ENCODE measurements around the gene MBTPS1.
"Not testable (repeated sequence)": the region's sequence is repeated elsewhere in the genome, so short reads cannot be mapped to it uniquely, and the experiment has no call there.

Gene MBTPS1

DNA sequence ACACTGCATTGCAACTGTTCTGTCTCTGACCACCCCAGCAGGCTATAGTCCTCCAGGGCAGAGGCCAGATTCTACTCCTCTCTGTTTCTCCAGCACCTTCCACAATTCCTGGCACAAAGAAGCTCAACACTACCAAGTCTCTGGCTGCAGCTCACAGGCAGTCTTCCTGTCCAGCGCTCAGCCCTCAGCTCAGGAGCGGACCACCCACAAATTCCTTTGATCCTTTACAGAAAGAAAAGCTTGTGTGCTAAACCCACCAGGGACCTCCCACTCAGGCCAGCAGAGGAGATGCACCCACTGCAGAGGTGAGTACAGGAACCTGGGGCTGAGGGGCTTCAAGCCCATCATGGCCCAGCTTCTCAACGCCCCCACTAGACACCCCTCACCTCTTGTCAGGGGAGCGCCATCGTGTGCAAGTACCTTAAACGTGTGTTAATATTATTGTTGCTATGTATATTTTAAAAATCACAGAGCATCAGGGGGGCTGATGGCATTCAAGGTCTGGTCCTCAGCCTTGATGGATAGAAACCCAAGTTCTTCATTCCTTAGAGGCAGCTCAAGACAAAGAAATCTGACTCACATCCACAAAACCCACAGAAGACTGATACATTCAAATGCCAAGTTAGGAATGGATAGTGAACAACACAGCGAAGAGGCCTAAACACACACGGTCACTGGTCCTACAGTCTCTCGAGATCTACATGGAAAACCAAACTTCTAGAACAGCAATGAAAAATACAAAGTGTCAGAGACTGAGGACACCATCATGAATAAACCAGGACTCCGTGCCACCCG lies 19.8 kb upstream of the MBTPS1 start:
- no peak for DNase-seq

DNA sequence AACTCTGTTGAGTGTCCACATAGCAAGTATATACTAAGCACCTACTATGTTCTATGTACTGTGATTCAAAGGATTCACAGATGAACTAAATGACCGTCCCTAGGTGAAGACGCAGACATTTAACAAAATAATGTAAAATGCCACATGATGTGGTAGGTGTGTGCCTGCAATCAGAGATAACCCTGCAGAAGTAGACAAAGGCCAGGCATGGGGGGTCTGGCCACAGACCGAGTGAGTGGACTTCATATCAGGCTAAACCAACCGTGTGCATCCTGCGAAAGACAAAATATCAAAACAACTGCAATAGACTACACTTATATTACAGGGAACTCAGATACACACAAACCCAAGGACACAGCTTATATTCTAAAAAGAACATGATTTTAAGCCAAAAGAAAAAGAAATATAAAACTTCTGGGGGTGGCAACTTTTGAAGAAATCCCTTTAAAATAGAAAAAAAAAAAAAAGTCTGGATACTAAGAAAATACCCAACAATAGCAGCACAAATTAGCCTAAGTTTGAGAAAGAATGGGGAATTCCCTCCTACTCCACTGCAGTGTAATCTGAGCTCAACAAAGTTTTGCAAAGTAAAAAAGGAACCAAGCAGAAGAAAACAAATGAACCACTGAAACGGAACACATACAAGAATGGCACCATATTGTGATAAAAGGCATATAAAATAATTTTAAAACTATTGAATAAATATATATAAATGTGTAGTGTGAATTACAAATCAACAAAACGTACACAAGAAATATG lies 16.0 kb upstream of the MBTPS1 start:
- DNase-seq, result no peak

DNA sequence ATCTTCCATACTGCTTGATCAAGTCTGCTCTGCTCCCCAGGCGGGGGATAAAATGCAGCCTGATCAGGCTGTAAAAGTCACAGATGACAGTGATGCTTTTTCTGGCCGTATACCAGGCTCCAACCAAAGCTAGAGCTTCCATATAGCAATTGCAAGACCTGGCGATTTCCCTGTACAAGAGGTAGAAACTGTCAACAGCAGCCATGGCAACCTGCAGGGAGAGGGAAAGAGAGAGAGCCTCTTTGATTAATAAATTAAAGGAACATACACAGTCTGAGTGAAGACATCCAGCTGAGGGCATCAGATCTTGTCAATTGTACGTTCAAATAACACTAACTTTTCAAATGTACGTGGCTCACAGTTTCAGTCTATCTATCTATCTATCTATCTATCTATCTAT lies 14.4 kb upstream of the MBTPS1 start:
- DNase-seq, result no peak

DNA sequence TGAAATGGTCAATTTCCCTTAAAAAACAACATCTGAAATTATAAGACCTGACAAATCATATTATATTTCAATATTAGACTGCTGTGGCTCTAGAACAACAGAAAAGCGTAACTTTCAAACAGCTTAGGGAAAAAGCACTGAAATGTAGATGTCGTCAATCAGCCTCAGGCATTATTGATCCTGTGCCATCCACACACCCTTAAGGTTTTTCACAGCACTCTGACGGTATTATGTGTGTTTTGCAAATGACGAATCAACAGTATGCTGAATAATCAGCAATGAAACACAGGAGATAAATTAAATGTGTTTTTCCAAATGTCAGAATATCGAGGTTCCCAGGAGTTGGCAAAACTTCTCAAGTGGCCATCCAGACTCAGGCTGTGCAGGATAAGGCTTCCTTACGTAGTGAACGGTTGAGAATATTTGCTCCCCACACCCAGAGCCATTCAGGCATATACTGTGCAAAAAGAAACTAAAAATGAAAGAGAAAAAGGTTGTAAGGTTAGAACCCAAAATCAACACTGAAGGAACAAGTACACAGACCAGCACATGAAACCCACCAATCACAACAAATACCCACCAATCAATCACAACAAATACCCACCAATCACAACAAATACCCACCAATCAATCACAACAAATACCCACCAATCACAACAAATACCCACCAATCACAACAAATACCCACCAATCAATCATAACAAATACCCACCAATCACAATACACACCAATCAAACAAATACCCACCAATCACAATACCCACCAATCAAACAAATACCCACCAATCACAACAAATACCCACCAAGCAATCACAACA lies 7.7 kb upstream of the MBTPS1 start:
- DNase-seq, result no peak

DNA sequence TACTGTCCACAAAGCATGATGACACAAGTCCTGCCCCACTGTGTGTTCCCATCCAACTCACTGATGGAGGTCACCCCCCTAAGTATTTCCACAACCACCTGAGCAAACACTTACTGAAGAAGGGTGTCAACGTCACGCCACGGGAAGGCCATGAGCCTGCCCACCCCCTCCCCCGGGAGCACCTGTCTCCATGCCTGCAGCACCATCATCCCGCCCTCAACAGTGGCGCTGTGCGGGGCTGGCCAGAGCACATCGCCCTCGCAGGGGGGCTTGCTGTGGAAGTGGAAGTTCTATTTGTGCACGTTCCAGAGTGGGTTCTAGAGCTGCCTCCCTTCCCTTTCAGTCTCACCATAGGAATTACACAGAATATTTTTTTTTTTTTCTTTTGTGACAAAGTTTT lies 4.3 kb upstream of the MBTPS1 start:
- no peak for DNase-seq

DNA sequence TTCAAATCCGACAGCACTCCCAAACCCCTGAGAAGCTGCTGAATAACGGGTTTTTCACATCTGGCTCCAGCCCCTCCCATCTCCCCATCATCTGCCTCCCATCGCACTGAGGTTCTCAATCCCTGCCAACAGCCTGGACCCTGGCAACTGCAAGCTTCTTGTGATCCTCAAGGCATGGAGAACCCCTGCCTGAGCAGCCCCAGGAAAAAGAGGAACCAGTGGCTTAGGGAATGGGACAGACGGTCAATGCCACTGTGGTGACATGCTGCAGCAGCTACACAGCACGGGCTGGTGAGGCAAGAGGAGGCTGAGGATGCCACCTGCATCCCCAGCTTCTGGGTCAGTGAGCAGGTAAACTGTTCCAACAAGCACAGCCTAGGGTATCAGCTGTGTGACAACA lies 3.3 kb upstream of the MBTPS1 start:
- no peak for DNase-seq

DNA sequence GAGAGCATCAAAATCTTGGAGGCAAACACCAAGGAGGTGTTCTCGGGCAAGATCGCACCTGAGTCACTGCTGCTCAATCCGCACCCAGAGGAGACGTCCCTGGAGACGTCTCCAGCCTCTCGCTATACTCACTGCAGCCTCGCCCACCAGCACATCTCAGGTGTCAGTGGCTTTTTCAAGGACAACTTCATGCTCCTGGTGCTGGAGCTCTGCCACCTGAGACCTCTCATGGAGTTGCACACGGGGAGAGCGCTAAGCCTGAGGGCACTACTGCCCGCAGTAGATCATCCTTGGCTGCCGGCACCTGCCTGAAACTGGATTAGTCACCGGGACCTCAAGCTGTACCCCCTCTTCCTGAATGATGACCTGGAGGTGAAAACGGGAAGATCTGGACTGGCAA lies 2.6 kb upstream of the MBTPS1 start:
- DNase-seq, result no peak

DNA sequence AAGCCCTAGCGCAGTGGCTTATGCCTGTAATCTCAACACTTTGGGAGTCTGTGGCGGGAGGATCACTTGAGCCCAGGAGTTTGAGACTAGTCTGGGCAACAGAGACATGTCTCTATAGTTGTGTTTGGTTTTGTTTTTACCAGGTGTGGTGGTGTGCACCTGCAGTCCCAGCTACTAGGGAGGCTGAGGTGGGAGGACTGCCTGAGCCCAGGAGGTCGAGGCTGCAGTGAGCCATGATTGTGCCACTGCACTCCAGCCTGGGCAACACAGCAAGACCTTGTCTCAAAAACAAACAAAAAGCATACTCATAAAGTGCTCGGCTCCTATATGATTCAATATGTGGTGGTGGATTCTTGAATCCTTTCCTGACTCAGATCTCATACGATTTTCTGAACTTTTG lies 1.6 kb upstream of the MBTPS1 start:
- DNase-seq, result not testable (repeated sequence)

DNA sequence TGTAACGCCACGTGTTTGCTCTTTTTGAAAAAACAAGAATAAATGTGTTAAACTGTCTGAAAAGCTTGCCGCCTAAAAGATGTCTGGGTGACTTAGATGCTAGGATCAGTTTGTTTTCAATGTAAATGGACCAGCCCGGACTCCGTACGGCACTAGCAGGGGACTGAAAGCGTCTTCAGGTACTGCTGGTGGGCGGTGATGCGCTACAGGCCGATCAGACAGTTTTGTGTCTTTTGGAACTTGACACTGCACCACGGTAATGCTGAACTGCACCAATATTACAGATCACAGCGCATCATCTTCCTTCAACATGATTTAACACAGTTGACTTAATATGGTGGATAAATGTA lies 727 bp upstream of the MBTPS1 start:
- DNase-seq, result no peak

DNA sequence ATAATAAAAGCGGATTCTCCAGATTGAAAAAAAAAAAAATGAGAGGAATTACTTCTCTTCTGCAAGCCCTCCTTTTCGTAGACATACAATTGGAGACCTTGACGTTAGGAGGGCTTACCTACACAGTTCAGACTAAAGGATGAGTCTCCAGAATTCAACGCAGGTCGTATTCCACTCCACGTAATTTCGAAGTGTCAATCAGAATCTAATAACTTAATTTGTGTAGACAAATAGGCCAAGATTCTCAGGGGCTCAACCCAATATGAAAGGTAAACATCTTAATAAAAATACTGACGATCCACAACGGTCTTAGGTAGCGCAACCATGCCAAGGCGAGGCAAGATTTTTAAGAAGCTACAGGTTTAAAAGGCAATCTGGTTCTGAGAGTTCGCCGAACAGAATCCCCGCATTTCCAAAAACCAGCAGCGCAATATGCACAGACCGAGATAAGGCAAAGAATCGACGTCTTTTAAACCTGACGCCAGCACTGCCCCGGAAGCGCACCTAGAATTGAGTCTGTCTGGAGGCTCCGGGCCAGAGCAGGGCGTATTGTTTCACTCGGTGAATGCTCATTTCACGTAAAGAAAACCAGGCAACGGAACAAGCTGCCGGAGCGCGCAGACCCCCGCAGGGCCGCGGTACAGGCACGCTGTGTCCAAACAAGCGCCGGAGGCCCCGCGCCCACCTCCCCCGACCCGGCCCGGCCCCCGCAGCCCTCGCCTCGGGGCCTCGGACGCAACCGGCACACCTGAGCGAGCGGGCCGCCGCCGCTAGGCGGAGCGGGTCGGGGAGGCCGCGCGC lies 623 bp downstream of the MBTPS1 start:
- no peak for DNase-seq

DNA sequence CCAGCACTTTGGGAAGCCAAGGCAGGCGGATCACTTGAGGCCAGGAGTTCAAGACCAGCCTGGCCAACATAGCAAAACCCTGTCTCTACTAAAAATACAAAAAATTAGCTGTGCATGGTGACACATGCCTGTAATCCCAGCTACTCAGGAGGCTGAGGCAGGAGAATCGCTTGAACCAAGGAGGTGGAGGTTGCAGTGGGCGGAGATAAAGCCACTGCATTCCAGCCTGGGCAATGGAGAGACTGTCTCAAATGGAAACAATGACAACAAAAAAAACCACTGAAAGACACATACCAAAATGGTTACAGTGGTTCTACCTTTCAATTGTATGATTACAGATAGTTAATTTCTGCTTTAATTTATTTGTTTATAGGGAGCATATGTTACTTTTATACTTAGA lies 4.8 kb downstream of the MBTPS1 start:
- DNase-seq, result not testable (repeated sequence)

DNA sequence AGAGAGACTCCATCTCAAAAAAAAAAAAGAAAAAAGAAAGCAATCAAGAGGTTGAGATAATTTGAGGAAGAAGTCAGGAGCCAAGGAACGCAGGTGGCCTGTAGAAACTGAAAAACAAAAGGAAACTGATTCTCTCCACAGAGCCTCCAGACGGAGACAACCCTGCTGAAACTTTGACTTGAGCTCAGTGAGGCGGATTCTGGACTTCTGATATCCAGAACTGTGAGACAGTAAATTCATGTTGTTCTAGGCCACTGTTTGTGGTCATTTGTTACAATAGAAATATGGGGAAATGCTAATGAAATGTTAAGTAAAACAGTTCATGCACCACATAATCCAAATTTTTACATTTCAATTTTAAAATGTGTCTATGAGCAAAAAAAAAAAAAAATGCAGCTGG lies 5.2 kb downstream of the MBTPS1 start:
- no peak for DNase-seq

DNA sequence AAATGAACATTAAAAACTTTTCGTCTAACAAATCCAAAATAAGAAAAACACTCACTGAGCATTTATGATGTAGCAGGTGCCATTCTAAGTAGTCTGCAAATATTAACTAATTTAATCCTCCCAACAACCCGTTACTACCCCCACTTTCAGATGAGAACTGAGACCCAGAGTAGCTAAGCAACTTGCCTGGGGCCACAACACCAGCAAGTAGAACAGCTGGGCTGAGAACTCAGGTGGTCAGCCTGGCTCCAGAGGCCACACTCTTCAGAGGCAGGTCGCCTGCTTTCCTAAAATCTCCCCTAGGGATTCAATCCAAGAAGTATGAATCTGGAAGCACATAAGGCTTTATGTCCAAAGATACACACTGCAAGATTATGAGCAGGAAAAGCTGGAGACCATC lies 6.2 kb downstream of the MBTPS1 start:
- DNase-seq, result no peak

DNA sequence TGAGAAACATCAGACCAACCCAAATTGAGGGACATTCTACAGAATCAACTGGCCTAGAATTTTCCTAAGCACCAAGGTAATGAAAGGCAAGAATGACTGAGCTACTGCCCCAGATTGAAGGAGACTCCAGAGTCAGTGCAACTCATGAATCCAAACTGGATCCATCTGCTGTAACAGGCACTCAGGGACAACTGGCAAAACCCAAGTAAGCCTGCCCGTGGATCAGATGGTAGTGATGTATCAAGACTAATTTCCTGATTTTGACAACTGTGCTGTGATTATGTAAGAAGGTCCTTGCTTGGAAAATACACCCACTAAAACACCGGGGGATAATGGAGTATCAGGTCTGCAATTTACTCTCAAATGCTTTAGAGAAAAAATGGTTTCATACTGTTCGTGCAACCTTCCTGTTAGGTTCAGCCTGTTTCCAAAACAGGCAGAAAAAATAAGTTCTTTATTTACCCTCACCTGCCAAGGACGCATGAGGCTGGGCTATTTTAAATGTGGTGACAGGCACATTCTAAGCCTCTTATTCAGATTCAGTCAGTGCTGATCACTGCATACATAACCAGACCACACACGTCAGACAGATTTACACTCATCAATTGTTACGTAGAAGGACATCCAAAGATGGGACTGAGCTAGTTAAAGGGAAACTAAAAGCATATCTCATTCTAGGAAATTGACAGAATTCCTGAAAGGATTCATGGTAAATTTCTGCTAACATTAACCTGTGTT lies 7.0 kb downstream of the MBTPS1 start:
- no peak for DNase-seq

DNA sequence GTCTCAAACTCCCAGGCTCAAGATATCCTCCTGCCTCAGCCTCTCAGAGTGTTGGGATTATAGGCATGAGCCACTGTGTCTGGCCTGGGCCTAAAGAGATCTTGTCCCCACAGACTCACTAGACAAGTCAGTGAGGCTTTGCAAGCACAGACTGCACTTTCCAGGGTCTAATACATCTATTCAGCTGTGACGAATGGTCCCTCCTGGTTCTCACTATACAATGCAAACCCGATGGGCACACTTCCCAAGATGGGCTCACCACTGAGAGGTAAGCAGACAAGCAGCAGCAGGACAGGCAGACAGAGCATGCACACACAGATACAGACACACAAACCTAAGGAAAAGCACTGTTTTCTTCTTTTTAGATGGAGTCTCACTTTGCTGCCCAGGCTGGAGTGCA lies 8.8 kb downstream of the MBTPS1 start:
- DNase-seq, result no peak

DNA sequence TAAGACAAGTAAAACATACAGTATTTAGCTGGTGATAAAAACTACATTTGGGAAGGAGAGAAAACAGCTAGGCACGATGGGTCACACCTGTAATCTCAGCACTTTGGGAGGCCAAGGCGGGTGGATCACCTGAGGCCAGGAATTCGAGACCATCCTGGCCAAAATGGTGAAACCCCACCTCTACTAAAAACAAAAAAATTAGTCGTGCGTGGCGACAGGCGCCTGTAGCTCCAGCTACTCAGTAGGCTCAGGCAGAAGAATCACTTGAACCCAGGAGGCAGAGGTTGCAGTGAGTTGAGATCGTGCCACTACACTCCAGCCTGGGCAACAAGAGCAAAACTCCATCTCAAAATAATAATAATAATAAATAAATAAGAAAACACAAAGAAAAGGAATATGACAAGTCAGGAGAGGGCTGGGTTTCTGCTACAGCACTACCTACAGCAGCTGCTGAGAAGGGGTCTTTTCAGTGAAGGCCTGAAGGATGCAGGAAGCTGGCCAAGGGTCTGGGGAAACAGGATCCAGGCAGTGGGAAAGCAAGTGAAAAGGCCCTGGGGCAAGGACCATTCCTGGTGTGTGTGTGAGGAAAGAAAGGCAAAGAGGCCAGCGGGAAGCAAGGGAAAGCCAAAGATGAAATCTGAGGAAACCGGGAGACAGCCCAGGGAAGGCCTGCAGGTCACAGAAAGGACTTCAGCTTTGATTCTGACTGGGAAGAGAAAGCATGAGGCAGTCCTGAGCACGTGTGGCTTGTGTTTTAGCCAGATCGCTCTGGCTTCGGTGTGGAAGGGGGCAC lies 10.6 kb downstream of the MBTPS1 start:
- DNase-seq, result no peak

DNA sequence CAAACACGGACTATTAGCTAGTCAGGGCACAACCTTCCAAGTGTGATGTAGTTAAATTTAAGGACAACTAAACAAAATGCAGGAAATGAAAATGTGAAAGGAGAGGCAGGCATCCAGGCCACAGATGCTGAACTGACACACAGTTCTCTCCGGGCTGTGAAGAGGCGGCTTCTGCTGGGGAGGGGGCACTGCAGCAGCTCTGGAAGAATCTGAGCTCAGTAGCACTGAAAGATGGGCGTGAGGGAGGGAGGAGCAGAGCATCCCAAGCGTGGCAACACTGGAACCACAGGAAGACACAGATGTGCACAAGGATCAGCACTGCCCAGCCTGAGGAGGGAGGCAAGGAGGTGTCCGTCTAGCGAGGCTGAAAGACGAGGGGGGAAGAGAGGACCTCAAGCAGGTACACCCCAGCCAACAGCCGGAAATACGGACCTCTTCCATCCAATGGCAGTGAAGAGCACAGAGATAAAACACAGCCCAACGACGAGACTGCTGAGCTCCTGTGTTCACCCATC lies 11.4 kb downstream of the MBTPS1 start:
- no peak for DNase-seq

DNA sequence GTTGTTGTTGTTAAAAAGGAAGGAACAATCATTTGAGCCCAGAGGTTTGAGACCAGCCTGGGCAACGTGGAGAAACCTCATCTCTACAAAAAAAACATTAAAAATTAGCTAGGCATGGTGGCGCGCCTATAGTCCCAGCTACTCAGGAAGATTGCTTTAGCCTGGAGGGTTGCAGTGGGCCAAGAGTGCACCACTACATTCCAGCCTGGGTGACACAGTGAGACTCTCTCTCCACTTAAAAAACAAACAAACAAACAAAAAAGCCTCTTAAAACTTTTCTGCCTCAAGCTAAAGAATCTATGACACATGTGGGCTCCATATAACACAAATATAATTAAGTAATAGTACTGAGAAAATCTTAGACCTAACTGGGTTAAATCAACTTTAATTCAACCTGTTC lies 12.5 kb downstream of the MBTPS1 start:
- DNase-seq, result no peak

DNA sequence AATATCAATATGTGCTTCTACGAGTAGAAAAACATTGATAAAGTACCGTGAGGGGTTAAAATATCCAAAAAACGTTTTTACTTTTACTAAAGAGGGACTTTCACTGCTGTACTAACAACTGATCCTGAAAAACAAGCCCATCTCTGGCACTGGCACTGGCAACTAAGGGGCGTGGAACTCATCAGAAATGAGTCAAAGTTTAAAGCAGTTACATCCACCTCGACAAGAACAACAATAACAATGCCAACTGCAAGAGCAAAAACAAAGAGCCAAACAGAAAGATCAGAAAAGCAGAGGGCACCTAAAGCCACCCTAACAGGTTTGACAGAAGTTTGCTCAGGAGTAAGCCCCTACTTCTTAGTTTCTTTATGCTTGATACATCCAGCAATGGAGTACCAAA lies 13.1 kb downstream of the MBTPS1 start:
- DNase-seq, result no peak

DNA sequence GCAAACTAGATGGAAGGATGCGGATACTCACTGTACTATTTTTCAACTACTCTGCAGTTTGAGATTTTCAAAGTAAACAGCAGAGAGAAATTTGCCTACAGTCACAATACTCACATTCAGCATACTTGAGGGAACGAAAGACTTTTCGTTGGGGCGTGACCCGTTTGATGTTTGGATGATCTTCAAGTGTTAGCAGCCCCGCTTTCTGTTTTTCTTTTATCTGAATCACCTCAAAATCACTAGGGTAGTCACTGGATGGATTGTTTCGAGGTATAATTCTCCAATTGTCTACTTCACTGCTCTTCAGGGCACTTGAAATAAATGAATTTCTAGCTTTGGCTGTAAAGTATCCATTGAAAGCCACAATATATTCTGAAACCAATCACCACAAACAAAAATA lies 17.8 kb downstream of the MBTPS1 start:
- no peak for DNase-seq

DNA sequence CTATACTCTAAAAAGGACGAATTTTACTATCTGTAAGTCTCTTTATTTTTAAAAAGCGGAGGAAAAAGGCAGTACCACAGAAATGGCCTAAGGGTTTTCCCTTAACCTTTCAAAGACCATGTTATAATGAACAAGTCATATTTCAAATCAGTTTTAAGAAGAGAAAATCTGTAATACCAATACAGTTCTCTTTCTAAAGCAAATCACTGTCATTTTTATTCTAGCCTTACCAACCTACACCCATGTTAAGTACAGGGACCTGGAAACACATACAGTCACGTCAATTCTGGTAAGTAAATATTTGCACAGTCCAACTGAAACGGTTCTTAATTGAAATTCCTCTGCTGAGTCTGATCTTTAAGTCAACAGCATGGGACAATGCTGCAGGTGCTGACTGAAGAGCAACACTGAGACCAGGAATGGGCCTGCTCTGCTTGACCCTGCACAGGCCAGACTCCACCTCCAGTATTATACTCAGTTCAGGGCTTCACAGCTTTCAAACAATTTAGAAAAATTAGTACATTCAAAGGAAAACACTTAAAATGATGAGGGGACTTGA lies 20.2 kb downstream of the MBTPS1 start:
- no peak for DNase-seq

Data from NCI-H1436 treated with DMSO at 0.1 percent for 48 hours (cell line).